Testis (tissue), 2 donors: Measurements from ENCODE around the gene FAM107B.

Source experiments
- POLR2A ChIP-seq: fragments of 450-650 bp; IDR thresholded peaks from one replicate; pipeline ENCODE4 v1.6.1; 2017; ENCODE audit warnings: antibody characterized with exemption, mild to moderate bottlenecking, moderate library complexity
- TF ChIP-seq, protein P1 (sequence below), 3 experiments: fragments of 450-650 bp in 2 of 3; fragments of 200-600 bp in 1 of 3; sonication (generic) in 1 of 3; IDR thresholded peaks; one replicate each; pipeline ENCODE4 v1.5.1; 2016 to 2019; ENCODE audit warnings: antibody characterized with exemption in 3 of 3, mild to moderate bottlenecking in 2 of 3, moderate library complexity in 1 of 3

DNA sequence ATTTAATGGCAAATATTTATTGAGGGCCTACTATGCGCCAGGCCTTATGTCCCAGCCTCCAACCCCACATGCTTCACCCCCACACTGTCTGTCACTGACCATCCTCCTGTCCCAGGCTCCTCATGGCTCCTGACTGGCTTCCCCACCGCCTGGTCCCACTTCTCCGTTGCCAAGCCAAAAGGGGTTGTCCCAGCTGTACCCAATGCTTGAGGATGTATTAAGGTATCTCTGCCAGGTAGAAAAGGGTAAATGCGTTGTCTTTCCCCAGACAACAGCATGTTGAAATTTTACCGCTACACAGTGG is 275.1 kb downstream of the FAM107B start:
- TF ChIP-seq, protein P1, sequence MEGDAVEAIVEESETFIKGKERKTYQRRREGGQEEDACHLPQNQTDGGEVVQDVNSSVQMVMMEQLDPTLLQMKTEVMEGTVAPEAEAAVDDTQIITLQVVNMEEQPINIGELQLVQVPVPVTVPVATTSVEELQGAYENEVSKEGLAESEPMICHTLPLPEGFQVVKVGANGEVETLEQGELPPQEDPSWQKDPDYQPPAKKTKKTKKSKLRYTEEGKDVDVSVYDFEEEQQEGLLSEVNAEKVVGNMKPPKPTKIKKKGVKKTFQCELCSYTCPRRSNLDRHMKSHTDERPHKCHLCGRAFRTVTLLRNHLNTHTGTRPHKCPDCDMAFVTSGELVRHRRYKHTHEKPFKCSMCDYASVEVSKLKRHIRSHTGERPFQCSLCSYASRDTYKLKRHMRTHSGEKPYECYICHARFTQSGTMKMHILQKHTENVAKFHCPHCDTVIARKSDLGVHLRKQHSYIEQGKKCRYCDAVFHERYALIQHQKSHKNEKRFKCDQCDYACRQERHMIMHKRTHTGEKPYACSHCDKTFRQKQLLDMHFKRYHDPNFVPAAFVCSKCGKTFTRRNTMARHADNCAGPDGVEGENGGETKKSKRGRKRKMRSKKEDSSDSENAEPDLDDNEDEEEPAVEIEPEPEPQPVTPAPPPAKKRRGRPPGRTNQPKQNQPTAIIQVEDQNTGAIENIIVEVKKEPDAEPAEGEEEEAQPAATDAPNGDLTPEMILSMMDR (IDR thresholded peaks at IDR 0.05) = no peak
- no peak for TF ChIP-seq POLR2A
